ENCODE results near the gene ZNF878. TPM values are rescaled to one million over a fixed set of nuclear protein-coding genes. Genes with fewer than 3 reads are reported as not detected.
A peak's percentile ranks its signal among the peaks of the same experiment; 100 is the strongest.

Gene ZNF878
- total and polyA plus RNA-seq, 2 donors = 0.23 to 0.38 TPM

DNA sequence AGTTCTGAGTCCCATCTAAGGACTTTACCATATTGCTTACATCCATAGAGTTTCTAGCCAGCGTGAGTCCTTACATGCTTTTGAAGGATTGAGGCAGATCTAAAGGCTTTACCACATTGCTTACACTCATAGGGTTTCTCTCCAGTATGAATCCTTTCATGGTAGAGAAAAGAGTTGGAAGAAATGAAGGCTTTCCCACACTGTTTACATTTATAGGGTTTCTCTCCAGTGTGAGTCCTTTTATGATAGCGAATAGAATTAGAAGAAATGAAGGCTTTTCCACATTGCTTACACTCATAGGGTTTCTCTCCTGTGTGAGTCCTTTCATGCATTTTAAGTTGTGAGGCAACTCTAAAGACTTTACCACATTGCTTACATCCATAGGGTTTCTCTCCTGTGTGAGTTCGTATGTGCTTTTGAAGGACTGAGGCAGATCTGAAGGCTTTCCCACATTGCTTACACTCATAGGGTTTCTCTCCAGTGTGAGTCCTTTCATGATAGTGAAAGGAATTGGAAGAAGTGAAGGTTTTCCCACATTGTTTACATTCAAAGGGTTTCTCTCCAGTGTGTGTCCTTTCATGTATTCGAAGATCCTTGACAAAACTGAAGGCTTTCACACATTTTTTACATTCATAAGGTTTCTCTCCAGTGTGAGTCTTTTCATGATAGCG is 8.9 kb downstream of the ZNF878 start:
- Histone ChIP-seq H3K4me1 (ENCODE audit: control insufficient read depth in 2 of 2, insufficient read depth in 2 of 2, low read length in 2 of 2) (no peaks in the 10 kb centered on the region), H3K4me3 (ENCODE audit: low read length in 2 of 2) (no peak overlapping the region), H3K27me3 (ENCODE audit: control insufficient read depth in 2 of 2, insufficient read depth in 1 of 2, low read length in 1 of 2) (no peaks in the 10 kb centered on the region), H3K36me3 (ENCODE audit: control insufficient read depth in 2 of 2, insufficient read depth in 2 of 2, low read length in 1 of 2) (peaks cover 0 to 5% of the 10 kb centered on the region in 2 donors), H3K27ac (ENCODE audit: low read depth in 1 of 2, low read length in 1 of 2) (no peak overlapping the region), H3K9me3 (ENCODE audit: control insufficient read depth in 2 of 2, insufficient read depth in 1 of 2, low read length in 1 of 2) (peaks cover 10 to 29% of the 10 kb centered on the region in 2 donors)
- WGBS = 98% methylated on average over 5 of the region's 5 CpGs
- no peak for DNase-seq (ENCODE audit: low read depth in 6 of 9, low spot score in 9 of 9)

GRCh38 chr19:12042893-12043292 is 9.9 kb downstream of the ZNF878 start:
- Histone ChIP-seq H3K27ac (ENCODE audit: low read depth in 1 of 2, low read length in 1 of 2) (no peak overlapping the region), H3K9me3 (ENCODE audit: control insufficient read depth in 2 of 2, insufficient read depth in 1 of 2, low read length in 1 of 2) (peaks cover 10 to 20% of the 10 kb centered on the region in 2 donors), H3K4me1 (ENCODE audit: control insufficient read depth in 2 of 2, insufficient read depth in 2 of 2, low read length in 2 of 2) (no peaks in the 10 kb centered on the region), H3K27me3 (ENCODE audit: control insufficient read depth in 2 of 2, insufficient read depth in 1 of 2, low read length in 1 of 2) (no peaks in the 10 kb centered on the region), H3K4me3 (ENCODE audit: low read length in 2 of 2) (no peak overlapping the region), H3K36me3 (ENCODE audit: control insufficient read depth in 2 of 2, insufficient read depth in 2 of 2, low read length in 1 of 2) (peaks cover 0 to 5% of the 10 kb centered on the region in 2 donors)
- DNase-seq (ENCODE audit: low read depth in 6 of 9, low spot score in 9 of 9) = no peak

DNA sequence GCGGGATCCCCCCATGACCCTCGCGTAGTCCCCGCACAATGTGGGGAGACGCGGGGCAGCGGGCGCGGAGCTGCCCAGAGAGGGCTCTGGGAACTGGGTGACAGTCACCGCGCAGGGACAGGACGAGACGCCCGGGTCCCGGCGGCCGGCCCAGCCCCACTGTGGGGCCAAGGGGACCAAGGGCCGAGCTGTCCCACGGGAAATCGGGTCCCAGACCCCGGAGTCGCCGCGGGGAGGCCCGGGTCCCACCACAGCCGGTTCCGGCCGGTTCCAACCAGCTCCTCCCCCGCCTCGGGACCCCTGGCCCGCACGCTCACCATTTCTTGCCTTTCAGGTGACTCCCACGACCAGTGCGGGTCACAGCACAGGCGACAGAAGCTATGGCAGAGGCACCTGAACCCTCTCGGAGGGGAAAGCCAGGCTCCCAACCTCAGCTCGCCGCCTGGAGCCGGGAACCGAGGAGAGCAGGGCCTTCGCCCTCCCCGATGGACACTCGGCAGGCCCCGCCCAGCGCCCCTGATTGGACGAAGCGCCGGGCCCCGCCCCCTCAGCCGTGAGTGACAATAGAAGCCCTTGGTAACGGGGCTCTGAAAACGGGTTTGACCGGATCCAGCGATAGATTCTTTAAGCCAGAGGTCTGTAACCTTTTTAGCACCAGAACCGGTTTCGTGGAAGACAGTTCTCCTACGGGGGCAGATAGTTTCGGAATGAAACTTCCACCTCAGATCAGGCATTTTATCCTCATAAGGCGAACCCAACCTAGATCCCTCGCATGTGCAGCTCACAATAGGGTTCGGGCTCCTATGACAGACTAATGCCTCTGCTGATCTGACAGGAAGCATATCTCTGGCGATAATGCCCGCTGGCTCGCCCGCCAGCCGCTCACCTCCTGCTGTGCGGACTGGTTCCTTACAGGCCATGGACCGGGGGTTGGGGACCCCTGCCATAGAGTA is 17.3 kb downstream of the ZNF878 start, which contains the start of gene ZNF433:
Gene ZNF433, minus strand, starts transcription at position 460 of the 953 bp plus-strand sequence. Its CDS starts 140 bp downstream, at position 320.
- H3K27ac ChIP-seq (ENCODE audit: low read depth in 1 of 2, low read length in 1 of 2) = peak within 1 kb of the TSS; percentile 17 to 64
- 2% methylated on average over 68 of the region's 68 CpGs for WGBS
- peak; percentile 32 to 78 (median 48) for DNase-seq (ENCODE audit: low read depth in 6 of 9, low spot score in 9 of 9)

DNA sequence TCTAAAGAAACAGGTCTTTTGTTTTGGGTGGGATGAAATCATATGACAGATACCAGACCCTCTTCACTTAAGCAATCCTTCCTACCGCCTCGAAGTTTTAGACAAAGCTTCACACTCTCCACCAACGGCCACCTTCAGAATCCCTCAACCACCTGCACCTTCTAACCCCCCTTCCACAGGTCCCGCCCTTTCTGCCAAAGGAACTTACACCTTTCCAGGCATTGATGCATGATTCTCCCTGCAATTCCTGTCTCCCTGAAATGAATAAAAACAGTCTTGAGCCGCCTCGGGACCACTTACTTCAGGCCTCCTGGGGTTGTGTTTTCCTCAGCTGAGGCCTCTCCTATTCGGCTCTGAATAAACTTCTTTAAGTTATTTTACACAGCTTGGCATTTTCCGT is 18.1 kb downstream of the ZNF878 start:
- Histone ChIP-seq H3K9me3 (ENCODE audit: control insufficient read depth in 2 of 2, insufficient read depth in 1 of 2, low read length in 1 of 2) (peaks cover 0 to 8% of the 10 kb centered on the region in 2 donors), H3K27me3 (ENCODE audit: control insufficient read depth in 2 of 2, insufficient read depth in 1 of 2, low read length in 1 of 2) (peaks cover 0 to 16% of the 10 kb centered on the region in 2 donors), H3K27ac (ENCODE audit: low read depth in 1 of 2, low read length in 1 of 2) (peak overlapping the region in 1 of 2 donors; percentile 17), H3K4me3 (ENCODE audit: low read length in 2 of 2) (peak overlapping the region in 1 of 2 donors; percentile 54), H3K4me1 (ENCODE audit: control insufficient read depth in 2 of 2, insufficient read depth in 2 of 2, low read length in 2 of 2) (peaks cover 4 to 10% of the 10 kb centered on the region in 2 donors), H3K36me3 (ENCODE audit: control insufficient read depth in 2 of 2, insufficient read depth in 2 of 2, low read length in 1 of 2) (peaks cover 0 to 2% of the 10 kb centered on the region in 2 donors)
- DNase-seq (ENCODE audit: low read depth in 6 of 9, low spot score in 9 of 9) = no peak
- 74% methylated on average over 8 of the region's 8 CpGs for WGBS

More for the DNA sequence above, 17.3 kb downstream of the ZNF878 start, which contains the start of gene ZNF433:
- H3K36me3 ChIP-seq (ENCODE audit: control insufficient read depth in 2 of 2, insufficient read depth in 2 of 2, low read length in 1 of 2) = peaks cover 0 to 2% of the 10 kb centered on the region in 2 donors
- H3K4me3 ChIP-seq (ENCODE audit: low read length in 2 of 2) = peak within 1 kb of the TSS; percentile 54
- H3K4me1 ChIP-seq (ENCODE audit: control insufficient read depth in 2 of 2, insufficient read depth in 2 of 2, low read length in 2 of 2) = peaks cover 4 to 10% of the 10 kb centered on the region in 2 donors
- peaks cover 0 to 16% of the 10 kb centered on the region in 2 donors for H3K27me3 ChIP-seq (ENCODE audit: control insufficient read depth in 2 of 2, insufficient read depth in 1 of 2, low read length in 1 of 2)
- H3K9me3 ChIP-seq (ENCODE audit: control insufficient read depth in 2 of 2, insufficient read depth in 1 of 2, low read length in 1 of 2) = peaks cover 0 to 4% of the 10 kb centered on the region in 2 donors

GRCh38 chr19:12034198-12034597 is 18.6 kb downstream of the ZNF878 start:
- H3K27ac ChIP-seq (ENCODE audit: low read depth in 1 of 2, low read length in 1 of 2) = peak overlapping the region in 1 of 2 donors; percentile 17
- no peak for DNase-seq (ENCODE audit: low read depth in 6 of 9, low spot score in 9 of 9)
- H3K4me3 ChIP-seq (ENCODE audit: low read length in 2 of 2) = no peak overlapping the region

DNA sequence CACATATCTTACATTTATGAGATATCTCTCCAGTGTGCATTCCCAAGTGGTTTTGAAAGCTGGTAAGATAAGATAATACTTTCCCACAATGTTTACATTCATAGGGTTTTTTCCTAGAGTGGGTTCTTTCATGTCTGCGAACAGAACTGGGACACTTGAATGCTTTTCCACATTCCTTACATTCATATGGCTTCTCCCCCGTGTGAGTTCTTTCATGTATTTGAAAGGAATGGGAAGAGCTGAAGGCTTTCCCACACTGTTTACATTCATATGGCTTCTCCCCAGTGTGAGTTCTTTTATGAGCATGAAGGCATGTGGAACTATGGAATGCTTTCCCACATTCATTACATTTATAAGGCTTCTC is 37.0 kb downstream of the ZNF878 start:
- no peaks in the 10 kb centered on the region for H3K4me1 ChIP-seq (ENCODE audit: control insufficient read depth in 2 of 2, insufficient read depth in 2 of 2, low read length in 2 of 2)
- H3K27ac ChIP-seq (ENCODE audit: low read depth in 1 of 2, low read length in 1 of 2) = no peak overlapping the region
- DNase-seq (ENCODE audit: low read depth in 6 of 9, low spot score in 9 of 9) = no peak
- H3K27me3 ChIP-seq (ENCODE audit: control insufficient read depth in 2 of 2, insufficient read depth in 1 of 2, low read length in 1 of 2) = no peaks in the 10 kb centered on the region
- no peak overlapping the region for H3K4me3 ChIP-seq (ENCODE audit: low read length in 2 of 2)
- peaks cover 24 to 71% of the 10 kb centered on the region in 2 donors for H3K9me3 ChIP-seq (ENCODE audit: control insufficient read depth in 2 of 2, insufficient read depth in 1 of 2, low read length in 1 of 2)
- peaks cover 38 to 50% of the 10 kb centered on the region in 2 donors for H3K36me3 ChIP-seq (ENCODE audit: control insufficient read depth in 2 of 2, insufficient read depth in 2 of 2, low read length in 1 of 2)
- WGBS = 97% methylated on average over 2 of the region's 2 CpGs

More at GRCh38 chr19:12034198-12034597, 18.6 kb downstream of the ZNF878 start:
- peaks cover 4 to 10% of the 10 kb centered on the region in 2 donors for H3K4me1 ChIP-seq (ENCODE audit: control insufficient read depth in 2 of 2, insufficient read depth in 2 of 2, low read length in 2 of 2)
- H3K27me3 ChIP-seq (ENCODE audit: control insufficient read depth in 2 of 2, insufficient read depth in 1 of 2, low read length in 1 of 2) = peaks cover 0 to 16% of the 10 kb centered on the region in 2 donors
- WGBS = 93% methylated on average over 2 of the region's 2 CpGs
- peaks cover 0 to 8% of the 10 kb centered on the region in 2 donors for H3K9me3 ChIP-seq (ENCODE audit: control insufficient read depth in 2 of 2, insufficient read depth in 1 of 2, low read length in 1 of 2)
- no peaks in the 10 kb centered on the region for H3K36me3 ChIP-seq (ENCODE audit: control insufficient read depth in 2 of 2, insufficient read depth in 2 of 2, low read length in 1 of 2)

DNA sequence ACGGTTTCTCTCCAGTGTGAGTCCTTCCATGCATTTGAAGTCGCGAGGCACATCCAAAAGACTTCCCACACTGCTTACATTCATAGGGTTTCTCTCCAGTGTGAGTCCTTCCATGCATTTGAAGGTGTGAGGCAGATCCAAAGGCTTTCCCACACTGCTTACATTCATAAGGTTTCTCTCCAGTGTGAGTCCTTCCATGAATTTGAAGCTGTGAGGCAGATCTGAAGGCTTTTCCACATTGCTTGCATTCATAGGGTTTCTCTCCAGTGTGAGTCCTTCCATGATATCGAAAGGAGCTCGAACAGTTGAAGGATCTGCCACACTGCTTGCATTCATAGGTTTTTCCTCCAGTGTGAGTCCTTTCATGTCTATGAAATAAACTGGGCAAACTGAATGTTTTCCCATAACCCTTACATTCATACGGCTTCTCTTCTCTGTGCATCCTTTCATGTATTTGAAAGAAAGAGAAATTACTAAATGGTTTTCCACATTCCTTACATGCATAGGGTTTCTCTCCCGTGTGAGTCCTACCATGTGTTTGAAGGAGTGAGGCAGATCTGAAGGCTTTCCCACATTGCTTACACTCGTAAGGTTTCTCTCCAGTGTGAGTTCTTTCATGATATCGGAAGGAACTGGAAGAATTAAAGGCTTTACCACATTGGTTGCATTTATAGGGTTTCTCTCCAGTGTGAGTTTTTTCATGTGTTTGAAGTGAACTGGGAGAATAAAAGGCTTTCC is 37.6 kb downstream of the ZNF878 start:
- peaks cover 24 to 67% of the 10 kb centered on the region in 2 donors for H3K9me3 ChIP-seq (ENCODE audit: control insufficient read depth in 2 of 2, insufficient read depth in 1 of 2, low read length in 1 of 2)
- H3K27me3 ChIP-seq (ENCODE audit: control insufficient read depth in 2 of 2, insufficient read depth in 1 of 2, low read length in 1 of 2) = no peaks in the 10 kb centered on the region
- peaks cover 38 to 50% of the 10 kb centered on the region in 2 donors for H3K36me3 ChIP-seq (ENCODE audit: control insufficient read depth in 2 of 2, insufficient read depth in 2 of 2, low read length in 1 of 2)
- no peak overlapping the region for H3K27ac ChIP-seq (ENCODE audit: low read depth in 1 of 2, low read length in 1 of 2)
- no peaks in the 10 kb centered on the region for H3K4me1 ChIP-seq (ENCODE audit: control insufficient read depth in 2 of 2, insufficient read depth in 2 of 2, low read length in 2 of 2)
- H3K4me3 ChIP-seq (ENCODE audit: low read length in 2 of 2) = no peak overlapping the region
- no peak for DNase-seq (ENCODE audit: low read depth in 6 of 9, low spot score in 9 of 9)
- WGBS = 98% methylated on average over 9 of the region's 9 CpGs

DNA sequence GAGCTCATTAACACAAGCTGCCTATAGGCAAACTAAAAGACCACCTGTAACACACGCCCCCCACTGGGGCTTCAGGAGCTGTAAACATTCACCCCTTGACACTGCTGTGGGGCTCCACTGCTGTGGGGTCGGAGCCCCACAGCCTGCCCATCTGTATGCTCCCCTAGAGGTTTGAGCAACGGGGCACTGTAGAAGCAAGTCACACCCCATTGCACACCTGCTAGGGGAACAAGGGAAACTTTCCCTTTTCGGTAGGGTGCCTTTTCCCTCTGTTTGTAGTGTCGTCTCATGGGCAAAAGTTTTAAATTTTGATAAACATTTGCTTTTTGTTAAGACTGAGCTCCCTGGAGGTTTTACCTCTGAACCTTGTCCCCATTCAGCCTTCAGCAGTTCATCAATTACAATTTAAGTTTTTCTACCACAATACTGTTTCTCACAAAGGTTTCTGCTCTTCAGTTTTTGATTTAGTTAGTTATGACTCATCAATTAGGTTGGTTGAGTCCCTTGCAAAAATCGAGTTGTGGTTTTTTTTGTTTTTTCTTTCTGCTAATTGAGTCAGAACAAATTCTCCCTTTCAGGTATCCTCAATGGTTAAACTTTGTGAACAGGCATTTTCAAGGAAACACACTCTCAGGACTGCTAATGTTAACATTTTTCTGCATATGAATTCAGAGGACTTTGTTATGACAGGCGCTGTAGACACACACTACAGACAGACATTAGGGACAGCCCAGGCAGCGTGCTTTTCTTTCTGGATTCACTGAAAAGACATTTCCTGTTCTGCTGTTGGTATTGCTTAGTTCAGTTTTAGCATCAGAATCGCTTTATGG is 52.4 kb downstream of the ZNF878 start:
- WGBS = 92% methylated on average over 9 of the region's 9 CpGs
- Histone ChIP-seq H3K27ac (ENCODE audit: low read depth in 1 of 2, low read length in 1 of 2) (no peak overlapping the region), H3K27me3 (ENCODE audit: control insufficient read depth in 2 of 2, insufficient read depth in 1 of 2, low read length in 1 of 2) (no peaks in the 10 kb centered on the region), H3K9me3 (ENCODE audit: control insufficient read depth in 2 of 2, insufficient read depth in 1 of 2, low read length in 1 of 2) (peaks cover 0 to 13% of the 10 kb centered on the region in 2 donors), H3K36me3 (ENCODE audit: control insufficient read depth in 2 of 2, insufficient read depth in 2 of 2, low read length in 1 of 2) (peaks cover 18 to 22% of the 10 kb centered on the region in 2 donors), H3K4me3 (ENCODE audit: low read length in 2 of 2) (no peak overlapping the region), H3K4me1 (ENCODE audit: control insufficient read depth in 2 of 2, insufficient read depth in 2 of 2, low read length in 2 of 2) (no peaks in the 10 kb centered on the region)
- DNase-seq (ENCODE audit: low read depth in 6 of 9, low spot score in 9 of 9) = no peak

All from thymus (tissue), 11 donors.